ENCODE data around the gene TCAF1. TPM values are rescaled to one million over a fixed set of nuclear protein-coding genes. Genes with fewer than 3 reads are reported as not detected.

The TCAF1 gene
- total and polyA plus RNA-seq, 2 donors, result 13.6 to 18.2 TPM

GRCh38 chr7:143906895-143907294 is 4.9 kb upstream of the TCAF1 start:
- H3K27ac ChIP-seq (ENCODE audit: low read depth in 1 of 2, low read length in 1 of 2), result no peak overlapping the region
- H3K4me3 ChIP-seq (ENCODE audit: low read length in 2 of 2), result no peak overlapping the region
- no peak for DNase-seq (ENCODE audit: low read depth in 6 of 9, low spot score in 9 of 9)
- 96% methylated on average over 5 of the region's 5 CpGs for WGBS
- peaks cover 0 to 3% of the 10 kb centered on the region in 2 donors for H3K4me1 ChIP-seq (ENCODE audit: control insufficient read depth in 2 of 2, insufficient read depth in 2 of 2, low read length in 2 of 2)
- no peaks in the 10 kb centered on the region for H3K36me3 ChIP-seq (ENCODE audit: control insufficient read depth in 2 of 2, insufficient read depth in 2 of 2, low read length in 1 of 2)
- no peaks in the 10 kb centered on the region for H3K9me3 ChIP-seq (ENCODE audit: control insufficient read depth in 2 of 2, insufficient read depth in 1 of 2, low read length in 1 of 2)
- H3K27me3 ChIP-seq (ENCODE audit: control insufficient read depth in 2 of 2, insufficient read depth in 1 of 2, low read length in 1 of 2), result peaks cover 0 to 2% of the 10 kb centered on the region in 2 donors

GRCh38 chr7:143906151-143906550 is 4.2 kb upstream of the TCAF1 start:
- Histone ChIP-seq H3K4me1 (ENCODE audit: control insufficient read depth in 2 of 2, insufficient read depth in 2 of 2, low read length in 2 of 2) (peaks cover 0 to 6% of the 10 kb centered on the region in 2 donors), H3K27me3 (ENCODE audit: control insufficient read depth in 2 of 2, insufficient read depth in 1 of 2, low read length in 1 of 2) (peaks cover 0 to 2% of the 10 kb centered on the region in 2 donors), H3K27ac (ENCODE audit: low read depth in 1 of 2, low read length in 1 of 2) (no peak overlapping the region), H3K4me3 (ENCODE audit: low read length in 2 of 2) (no peak overlapping the region), H3K36me3 (ENCODE audit: control insufficient read depth in 2 of 2, insufficient read depth in 2 of 2, low read length in 1 of 2) (no peaks in the 10 kb centered on the region), H3K9me3 (ENCODE audit: control insufficient read depth in 2 of 2, insufficient read depth in 1 of 2, low read length in 1 of 2) (no peaks in the 10 kb centered on the region)
- DNase-seq (ENCODE audit: low read depth in 6 of 9, low spot score in 9 of 9), result no peak
- WGBS, result 95% methylated on average over 9 of the region's 9 CpGs

GRCh38 chr7:143905509-143905908 is 3.5 kb upstream of the TCAF1 start:
- 95% methylated on average over 1 of the region's 1 CpG for WGBS

GRCh38 chr7:143902332-143902899 is 440 bp upstream of the TCAF1 start:
- Histone ChIP-seq H3K4me1 (ENCODE audit: control insufficient read depth in 2 of 2, insufficient read depth in 2 of 2, low read length in 2 of 2) (peaks cover 0 to 17% of the 10 kb centered on the region in 2 donors), H3K36me3 (ENCODE audit: control insufficient read depth in 2 of 2, insufficient read depth in 2 of 2, low read length in 1 of 2) (no peaks in the 10 kb centered on the region), H3K4me3 (ENCODE audit: low read length in 2 of 2) (peak overlapping the region; percentile 72 to 93), H3K27ac (ENCODE audit: low read depth in 1 of 2, low read length in 1 of 2) (peak overlapping the region in 1 of 2 donors; percentile 61), H3K27me3 (ENCODE audit: control insufficient read depth in 2 of 2, insufficient read depth in 1 of 2, low read length in 1 of 2) (no peaks in the 10 kb centered on the region), H3K9me3 (ENCODE audit: control insufficient read depth in 2 of 2, insufficient read depth in 1 of 2, low read length in 1 of 2) (no peaks in the 10 kb centered on the region)
- 79% methylated on average over 14 of the region's 14 CpGs for WGBS
- DNase-seq (ENCODE audit: low read depth in 6 of 9, low spot score in 9 of 9), result peak in 1 of 9 donors; percentile 19

More at GRCh38 chr7:143905509-143905908, 3.5 kb upstream of the TCAF1 start:
- Histone ChIP-seq H3K4me1 (ENCODE audit: control insufficient read depth in 2 of 2, insufficient read depth in 2 of 2, low read length in 2 of 2) (peaks cover 0 to 10% of the 10 kb centered on the region in 2 donors), H3K9me3 (ENCODE audit: control insufficient read depth in 2 of 2, insufficient read depth in 1 of 2, low read length in 1 of 2) (no peaks in the 10 kb centered on the region), H3K36me3 (ENCODE audit: control insufficient read depth in 2 of 2, insufficient read depth in 2 of 2, low read length in 1 of 2) (no peaks in the 10 kb centered on the region), H3K4me3 (ENCODE audit: low read length in 2 of 2) (no peak overlapping the region), H3K27ac (ENCODE audit: low read depth in 1 of 2, low read length in 1 of 2) (no peak overlapping the region), H3K27me3 (ENCODE audit: control insufficient read depth in 2 of 2, insufficient read depth in 1 of 2, low read length in 1 of 2) (peaks cover 0 to 2% of the 10 kb centered on the region in 2 donors)
- DNase-seq (ENCODE audit: low read depth in 6 of 9, low spot score in 9 of 9), result no peak

- Histone ChIP-seq H3K27me3 (ENCODE audit: control insufficient read depth in 2 of 2, insufficient read depth in 1 of 2, low read length in 1 of 2) (no peaks in the 10 kb centered on the region), H3K27ac (ENCODE audit: low read depth in 1 of 2, low read length in 1 of 2) (peak overlapping the region; percentile 69 to 81), H3K4me3 (ENCODE audit: low read length in 2 of 2) (peak overlapping the region; percentile 72 to 93), H3K36me3 (ENCODE audit: control insufficient read depth in 2 of 2, insufficient read depth in 2 of 2, low read length in 1 of 2) (no peaks in the 10 kb centered on the region), H3K4me1 (ENCODE audit: control insufficient read depth in 2 of 2, insufficient read depth in 2 of 2, low read length in 2 of 2) (peaks cover 0 to 17% of the 10 kb centered on the region in 2 donors), H3K9me3 (ENCODE audit: control insufficient read depth in 2 of 2, insufficient read depth in 1 of 2, low read length in 1 of 2) (no peaks in the 10 kb centered on the region)
- WGBS, result under 1% methylated on average over 14 of the region's 14 CpGs
- peak in 4 of 9 donors; percentile 33 to 76 (median 44) for DNase-seq (ENCODE audit: low read depth in 6 of 9, low spot score in 9 of 9)
Measured at GRCh38 chr7:143901332-143901667, 676 bp downstream of the TCAF1 start.

GRCh38 chr7:143900230-143900766 is 1.7 kb downstream of the TCAF1 start:
- Histone ChIP-seq H3K4me3 (ENCODE audit: low read length in 2 of 2) (no peak overlapping the region), H3K36me3 (ENCODE audit: control insufficient read depth in 2 of 2, insufficient read depth in 2 of 2, low read length in 1 of 2) (no peaks in the 10 kb centered on the region), H3K4me1 (ENCODE audit: control insufficient read depth in 2 of 2, insufficient read depth in 2 of 2, low read length in 2 of 2) (peaks cover 0 to 17% of the 10 kb centered on the region in 2 donors), H3K27me3 (ENCODE audit: control insufficient read depth in 2 of 2, insufficient read depth in 1 of 2, low read length in 1 of 2) (no peaks in the 10 kb centered on the region), H3K27ac (ENCODE audit: low read depth in 1 of 2, low read length in 1 of 2) (no peak overlapping the region), H3K9me3 (ENCODE audit: control insufficient read depth in 2 of 2, insufficient read depth in 1 of 2, low read length in 1 of 2) (no peaks in the 10 kb centered on the region)
- WGBS, result 94% methylated on average over 5 of the region's 5 CpGs
- no peak for DNase-seq (ENCODE audit: low read depth in 6 of 9, low spot score in 9 of 9)

GRCh38 chr7:143898810-143899209 is 3.2 kb downstream of the TCAF1 start:
- Histone ChIP-seq H3K4me1 (ENCODE audit: control insufficient read depth in 2 of 2, insufficient read depth in 2 of 2, low read length in 2 of 2) (peaks cover 0 to 17% of the 10 kb centered on the region in 2 donors), H3K4me3 (ENCODE audit: low read length in 2 of 2) (no peak overlapping the region), H3K27ac (ENCODE audit: low read depth in 1 of 2, low read length in 1 of 2) (no peak overlapping the region), H3K27me3 (ENCODE audit: control insufficient read depth in 2 of 2, insufficient read depth in 1 of 2, low read length in 1 of 2) (no peaks in the 10 kb centered on the region), H3K9me3 (ENCODE audit: control insufficient read depth in 2 of 2, insufficient read depth in 1 of 2, low read length in 1 of 2) (no peaks in the 10 kb centered on the region), H3K36me3 (ENCODE audit: control insufficient read depth in 2 of 2, insufficient read depth in 2 of 2, low read length in 1 of 2) (no peaks in the 10 kb centered on the region)
- WGBS, result 100% methylated on average over 1 of the region's 1 CpG
- no peak for DNase-seq (ENCODE audit: low read depth in 6 of 9, low spot score in 9 of 9)

- Histone ChIP-seq H3K27me3 (ENCODE audit: control insufficient read depth in 2 of 2, insufficient read depth in 1 of 2, low read length in 1 of 2) (no peaks in the 10 kb centered on the region), H3K9me3 (ENCODE audit: control insufficient read depth in 2 of 2, insufficient read depth in 1 of 2, low read length in 1 of 2) (no peaks in the 10 kb centered on the region), H3K4me3 (ENCODE audit: low read length in 2 of 2) (no peak overlapping the region), H3K36me3 (ENCODE audit: control insufficient read depth in 2 of 2, insufficient read depth in 2 of 2, low read length in 1 of 2) (no peaks in the 10 kb centered on the region), H3K4me1 (ENCODE audit: control insufficient read depth in 2 of 2, insufficient read depth in 2 of 2, low read length in 2 of 2) (peaks cover 0 to 13% of the 10 kb centered on the region in 2 donors), H3K27ac (ENCODE audit: low read depth in 1 of 2, low read length in 1 of 2) (no peak overlapping the region)
- DNase-seq (ENCODE audit: low read depth in 6 of 9, low spot score in 9 of 9), result no peak
Measured at GRCh38 chr7:143896667-143897066, 5.3 kb downstream of the TCAF1 start.

- H3K9me3 ChIP-seq (ENCODE audit: control insufficient read depth in 2 of 2, insufficient read depth in 1 of 2, low read length in 1 of 2), result no peaks in the 10 kb centered on the region
- H3K4me3 ChIP-seq (ENCODE audit: low read length in 2 of 2), result no peak overlapping the region
- H3K27ac ChIP-seq (ENCODE audit: low read depth in 1 of 2, low read length in 1 of 2), result no peak overlapping the region
- WGBS, result 87% methylated on average over 5 of the region's 5 CpGs
- no peaks in the 10 kb centered on the region for H3K27me3 ChIP-seq (ENCODE audit: control insufficient read depth in 2 of 2, insufficient read depth in 1 of 2, low read length in 1 of 2)
- peak in 1 of 9 donors; percentile 44 for DNase-seq (ENCODE audit: low read depth in 6 of 9, low spot score in 9 of 9)
- no peaks in the 10 kb centered on the region for H3K36me3 ChIP-seq (ENCODE audit: control insufficient read depth in 2 of 2, insufficient read depth in 2 of 2, low read length in 1 of 2)
- no peaks in the 10 kb centered on the region for H3K4me1 ChIP-seq (ENCODE audit: control insufficient read depth in 2 of 2, insufficient read depth in 2 of 2, low read length in 2 of 2)
Measured at GRCh38 chr7:143892527-143893300, 9.3 kb downstream of the TCAF1 start.

All from thymus (tissue), 11 donors.